HG02870 (cell line): ENCODE results near the gene KIAA1328.

Experiments used
- ATAC-seq: cut with Tn5 transposase; IDR thresholded peaks from one replicate; pipeline ENCODE4 v1.9.1; 2021; ENCODE audit warnings: mild to moderate bottlenecking, moderate library complexity; ENCODE audit not compliant: unreplicated experiment

Gene KIAA1328

DNA sequence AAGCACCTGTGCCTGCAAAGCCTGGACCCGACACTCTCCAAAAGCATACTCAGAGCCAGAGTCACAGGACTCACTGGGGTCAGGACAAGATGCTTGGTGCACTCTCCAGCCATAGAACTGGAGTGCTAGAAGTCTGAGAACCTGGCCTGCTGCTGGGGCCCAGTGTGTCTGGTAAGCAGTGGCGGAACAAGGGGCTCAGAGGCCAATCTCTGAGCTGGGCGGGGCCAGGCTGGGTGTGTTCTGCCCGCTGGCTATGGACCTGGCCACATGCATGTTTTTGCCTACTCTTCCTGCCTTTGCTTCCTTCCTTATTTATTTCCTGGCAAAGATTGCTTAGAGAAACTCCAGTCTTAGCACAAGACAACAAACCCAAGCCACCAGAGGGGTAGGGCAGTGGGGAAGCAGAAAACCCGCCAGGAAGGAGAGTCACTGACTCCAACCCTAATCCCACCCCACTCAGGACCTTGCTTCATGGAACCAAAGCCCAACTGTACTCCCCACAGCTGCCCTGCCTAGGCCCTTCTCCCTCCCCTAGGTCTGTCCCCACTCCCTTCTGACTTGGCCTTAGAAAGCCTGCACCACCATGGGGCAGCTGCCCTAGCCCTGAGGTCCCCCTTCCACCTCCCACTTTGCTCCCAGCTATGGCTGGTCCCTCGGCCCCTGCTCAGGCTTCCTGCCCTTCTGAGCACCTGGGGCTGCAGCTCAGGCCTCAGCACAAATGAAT is 421.1 kb downstream of the KIAA1328 start:
- ATAC-seq: no peak

DNA sequence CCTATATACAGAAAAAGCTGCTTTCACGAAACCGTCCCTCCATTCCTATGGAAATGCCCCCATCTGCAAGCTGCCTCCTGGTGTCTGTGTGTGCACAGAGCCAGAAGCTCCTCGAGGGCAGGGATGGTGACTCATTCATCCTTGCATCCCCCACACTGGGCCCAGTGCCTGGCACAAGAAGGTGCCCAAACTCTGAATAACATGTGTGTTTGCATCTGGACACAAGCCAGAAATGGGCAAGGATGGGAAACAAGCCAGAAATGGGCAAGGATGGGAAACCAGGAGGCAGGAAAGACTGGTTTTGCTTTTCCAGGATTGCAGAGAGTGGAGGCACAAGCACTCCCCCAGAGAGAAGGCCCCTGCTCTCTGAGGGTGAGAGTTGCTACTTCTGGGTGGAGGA is 422.8 kb downstream of the KIAA1328 start:
- no peak for ATAC-seq

DNA sequence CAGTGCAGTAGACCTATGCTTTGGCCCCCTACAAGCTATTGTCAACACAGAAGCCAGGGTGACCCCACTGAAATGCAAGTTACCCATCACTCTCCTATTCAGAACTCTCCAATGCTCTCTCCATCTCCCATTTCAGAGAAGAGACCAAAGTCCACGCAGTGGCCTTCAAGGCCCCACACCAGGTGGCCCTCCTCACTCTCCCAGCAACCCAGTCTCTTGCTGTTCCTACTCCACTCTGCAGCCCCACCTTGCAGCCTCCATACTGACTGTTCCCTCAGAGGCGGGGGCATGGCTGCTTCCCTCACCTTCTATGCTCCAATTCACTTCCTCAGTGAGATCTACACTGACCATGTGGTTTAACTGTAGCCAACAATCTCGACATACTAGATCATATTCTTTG is 423.4 kb downstream of the KIAA1328 start:
- no peak for ATAC-seq

DNA sequence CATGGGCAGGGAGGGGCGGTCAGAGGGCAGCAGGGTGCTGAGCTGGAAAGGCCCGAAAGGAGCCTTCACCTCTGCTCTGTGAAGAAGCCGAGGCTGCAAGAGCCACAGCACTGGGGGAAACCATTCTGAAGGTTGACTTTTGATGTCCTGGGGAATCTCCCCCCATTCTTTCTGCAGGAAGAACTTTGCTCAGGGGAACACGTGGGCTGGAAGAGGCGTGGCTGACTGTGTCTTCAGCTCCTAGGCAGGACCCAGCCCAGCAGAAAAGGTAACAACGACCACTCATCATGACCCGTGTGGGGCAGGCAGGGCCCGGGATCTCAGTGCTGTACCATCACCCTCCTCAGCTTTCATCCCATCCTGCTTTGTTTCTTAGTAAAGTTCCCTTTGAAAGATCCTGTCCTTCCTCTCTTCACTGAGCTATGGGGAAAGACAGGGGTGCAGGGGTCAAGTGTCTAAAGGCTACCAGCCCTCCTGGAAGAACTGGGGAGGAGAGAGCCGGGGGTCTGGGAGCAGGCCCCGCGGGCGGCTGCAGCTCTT is 424.0 kb downstream of the KIAA1328 start:
- no peak for ATAC-seq

DNA sequence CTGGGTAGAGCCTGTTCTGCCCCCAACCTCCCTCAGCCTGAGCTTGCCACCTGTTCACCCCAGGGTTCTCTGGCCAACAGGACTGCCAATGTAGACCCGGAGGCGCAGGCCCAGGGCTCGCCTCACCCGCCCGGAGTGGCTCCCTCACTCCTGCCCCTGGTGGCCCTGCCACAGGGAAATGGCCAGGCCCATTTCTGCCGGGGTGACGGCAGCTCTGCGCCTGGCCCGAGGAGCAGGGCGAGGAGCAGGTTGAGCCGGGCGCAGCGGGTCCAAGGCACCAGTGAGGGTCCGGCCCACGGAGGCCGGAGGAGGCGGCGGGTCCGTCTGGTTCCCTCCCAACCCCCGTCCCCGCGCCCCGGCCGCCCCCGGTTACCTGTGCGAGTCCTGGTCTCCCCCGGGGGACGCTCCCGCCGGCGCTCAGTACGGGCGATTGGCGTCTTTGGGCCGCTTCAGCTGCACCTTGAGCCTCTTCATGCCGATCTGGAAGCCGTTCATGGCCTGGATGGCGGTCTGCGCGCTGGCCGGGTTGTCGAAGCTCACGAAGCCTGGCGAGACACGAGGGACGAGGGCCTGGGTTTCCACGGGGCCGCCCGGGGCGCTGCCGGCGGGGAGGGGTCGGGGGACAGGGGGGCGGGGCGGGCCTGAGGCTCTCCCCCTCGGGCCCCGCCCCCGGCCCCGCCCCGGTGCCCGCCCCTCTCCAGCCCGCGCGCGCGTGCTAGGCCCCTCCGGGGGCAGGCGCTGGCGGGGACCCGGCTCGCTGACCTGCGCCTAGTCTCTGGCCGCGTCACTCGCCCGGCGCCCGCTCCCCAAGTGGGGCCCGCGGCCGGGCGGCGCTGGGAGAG is 424.7 kb downstream of the KIAA1328 start:
- peak; percentile 34 for ATAC-seq

DNA sequence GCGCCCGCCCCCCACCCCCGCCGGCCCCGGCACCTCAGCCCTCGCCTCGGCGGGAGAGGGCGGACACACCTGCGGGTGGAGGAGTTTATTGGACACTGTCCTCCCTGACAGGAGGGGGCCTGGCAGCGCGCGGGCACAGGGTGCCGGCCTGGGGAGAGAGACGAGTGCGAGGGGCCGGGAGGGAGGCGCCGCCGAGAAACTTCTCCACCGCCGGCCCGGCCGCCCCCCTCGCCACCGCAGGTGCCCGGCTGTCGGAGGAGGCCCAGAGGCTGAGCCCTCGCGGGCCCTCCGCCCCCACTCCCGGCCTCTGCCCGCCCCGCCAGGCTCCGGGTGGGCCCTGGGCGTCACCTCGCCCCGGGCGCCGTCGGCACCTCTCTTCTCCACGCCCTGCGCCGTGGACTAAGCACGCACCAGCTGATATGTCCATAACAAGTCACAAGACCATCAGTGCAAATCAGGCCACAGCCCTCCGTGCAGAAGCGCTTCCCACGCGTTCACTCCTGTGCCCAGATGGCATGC is 425.4 kb downstream of the KIAA1328 start:
- peak; percentile 11 for ATAC-seq

DNA sequence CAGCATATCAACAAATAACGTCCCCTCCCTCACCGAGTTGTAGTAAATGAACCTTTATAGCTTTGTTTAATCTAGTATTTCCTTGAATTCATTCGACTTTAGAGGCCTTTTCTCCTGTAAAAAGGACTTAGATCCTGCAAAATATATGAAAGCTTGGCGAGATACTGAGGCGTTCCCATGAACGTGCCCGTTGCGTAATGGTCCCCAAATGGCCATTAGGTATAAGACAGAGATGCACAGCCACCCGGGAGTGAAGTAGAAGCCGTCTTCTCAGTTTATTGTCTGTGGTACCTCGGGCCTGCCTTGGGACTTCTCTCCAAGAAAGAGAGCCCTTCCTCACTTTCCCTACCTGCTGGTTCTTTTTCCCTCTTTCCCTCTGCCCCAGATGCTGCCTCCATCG is 426.0 kb downstream of the KIAA1328 start:
- no peak for ATAC-seq

DNA sequence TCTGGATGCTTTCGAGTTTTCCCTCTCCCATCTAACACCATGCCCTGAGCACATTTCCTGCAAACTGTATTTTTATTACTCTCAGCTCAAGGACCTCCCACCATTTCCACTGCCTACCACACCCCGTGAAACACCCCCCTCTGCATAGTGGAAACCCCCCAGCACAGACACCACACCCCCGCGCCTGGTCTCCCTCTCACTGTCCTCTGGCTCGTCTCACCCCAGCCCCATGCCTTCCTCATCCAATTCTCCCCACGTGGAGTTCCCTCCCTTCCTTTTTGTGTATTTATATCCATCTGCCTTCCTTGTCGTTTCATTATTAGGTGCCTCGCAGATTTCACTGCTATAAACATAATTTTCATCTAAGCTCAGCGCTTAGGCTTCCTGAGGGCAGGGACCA is 429.2 kb downstream of the KIAA1328 start:
- ATAC-seq: no peak

DNA sequence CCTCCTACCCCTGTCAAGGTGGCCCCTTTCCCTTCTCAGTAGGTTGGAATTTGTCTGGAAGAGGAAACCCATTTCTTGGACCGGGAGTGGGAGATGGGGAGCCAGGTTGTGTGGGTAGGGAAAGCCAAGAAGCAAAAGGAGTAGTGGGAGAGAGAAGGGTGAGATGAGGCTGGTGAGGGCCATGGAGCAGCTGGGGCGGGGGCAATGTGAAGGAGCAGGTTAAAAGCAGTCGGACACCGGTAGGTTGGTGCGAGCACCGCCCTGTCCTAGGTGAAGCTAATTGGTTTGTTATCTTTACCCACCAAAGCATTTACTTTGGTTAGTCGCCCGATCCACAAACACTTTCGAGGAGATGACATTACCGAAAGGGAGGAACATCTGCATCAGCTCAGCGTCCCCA is 429.9 kb downstream of the KIAA1328 start:
- no peak for ATAC-seq

DNA sequence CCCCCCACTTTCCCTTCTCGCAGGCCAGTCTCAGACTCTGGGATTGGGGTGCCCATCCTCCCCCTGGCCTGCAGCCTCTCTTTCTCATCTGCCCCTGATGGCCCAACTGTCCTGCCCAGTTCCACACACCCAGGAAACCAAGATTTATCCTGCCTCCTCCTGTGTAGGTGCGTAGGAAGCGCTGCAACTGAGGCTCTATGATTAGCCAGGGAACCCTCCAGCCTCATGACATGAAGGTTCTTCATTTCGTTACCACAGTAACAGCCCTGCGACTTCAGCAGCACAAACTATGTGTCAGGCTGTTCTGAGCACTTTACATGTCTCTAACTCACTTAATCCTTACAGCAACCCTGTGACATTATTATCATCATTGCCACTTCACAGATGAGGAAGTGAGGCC is 430.8 kb downstream of the KIAA1328 start:
- no peak for ATAC-seq

DNA sequence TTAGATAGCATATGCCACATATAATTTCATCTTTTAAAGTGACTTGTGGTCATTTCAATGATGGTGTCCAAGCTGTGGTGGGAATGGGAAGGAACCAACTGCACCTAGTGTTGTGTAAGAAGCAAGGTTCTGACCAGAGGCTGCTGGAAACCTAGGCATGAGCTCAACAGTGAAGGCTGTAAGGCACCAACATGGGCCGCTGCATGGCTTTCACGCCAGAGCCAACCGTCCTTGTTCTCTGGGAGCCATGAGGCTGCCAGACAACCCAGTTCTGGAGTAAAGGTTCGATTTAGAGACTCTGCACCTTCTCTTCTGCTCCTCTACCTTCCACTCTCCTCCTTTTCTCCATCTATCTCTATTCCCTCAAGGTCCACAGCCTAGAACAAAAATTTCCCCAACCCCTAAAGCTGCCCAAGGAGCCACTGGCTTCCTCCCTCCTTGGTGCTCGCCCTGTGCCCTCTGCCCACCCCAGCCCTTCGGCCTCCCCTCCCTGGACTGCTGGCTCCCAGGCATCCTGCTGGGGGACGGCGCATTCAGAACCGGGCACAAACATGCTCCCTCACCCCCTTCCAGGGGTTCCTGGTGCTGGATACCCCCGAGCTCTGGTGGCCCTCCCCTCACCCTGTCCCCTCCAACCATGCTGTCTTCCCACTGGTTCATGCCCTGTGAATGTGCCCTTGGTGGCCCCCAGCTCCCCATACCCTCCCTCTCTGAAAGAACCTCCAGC is 431.6 kb downstream of the KIAA1328 start:
- no peak for ATAC-seq

DNA sequence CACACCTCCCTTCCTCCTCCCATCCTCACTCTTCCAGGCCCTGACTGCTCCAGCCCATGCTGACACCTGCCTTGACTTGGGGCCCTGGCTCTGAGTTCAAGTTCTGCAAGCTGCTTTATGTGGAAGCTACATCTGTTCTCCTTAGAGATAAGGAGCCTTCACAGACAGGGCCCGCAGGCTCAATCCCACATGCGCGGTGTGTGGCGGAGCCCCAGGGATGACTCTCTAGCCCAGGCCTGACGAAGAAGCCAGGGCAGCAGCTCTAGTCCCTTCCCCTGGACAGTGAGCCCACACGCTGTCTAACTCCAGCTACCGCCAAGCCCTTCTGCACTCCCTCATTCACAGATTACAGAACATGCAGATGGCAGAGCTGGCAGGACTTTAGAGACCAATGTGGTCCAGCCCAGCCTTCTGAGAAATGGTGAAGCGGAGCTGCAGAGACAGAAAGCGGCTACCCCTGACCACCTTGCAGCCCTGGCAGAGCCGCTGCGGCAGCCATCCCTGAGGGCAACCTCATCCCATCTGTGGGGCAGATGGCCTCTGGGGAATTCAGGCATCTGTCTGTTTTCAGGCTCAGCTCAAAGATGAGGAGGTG is 432.4 kb downstream of the KIAA1328 start:
- ATAC-seq: no peak

DNA sequence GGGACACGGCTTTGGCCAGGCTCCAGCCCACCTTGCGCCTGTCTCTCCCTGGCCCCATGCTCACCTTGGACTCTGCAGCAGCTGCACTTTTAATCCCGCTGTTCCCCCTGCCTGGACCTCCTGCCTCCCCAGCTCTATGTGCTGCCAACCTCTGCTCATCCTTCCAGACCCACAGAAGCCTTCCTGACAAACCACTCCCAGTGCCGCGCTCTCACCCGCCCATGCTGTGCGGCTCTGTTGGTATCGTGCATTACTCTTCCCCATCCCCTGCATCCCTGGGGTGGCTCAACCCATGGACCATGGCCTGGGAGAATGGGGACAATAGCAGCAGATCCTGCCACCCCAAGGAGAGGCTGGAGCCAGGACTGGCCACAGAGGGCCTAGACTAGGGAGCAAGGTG is 433.1 kb downstream of the KIAA1328 start:
- ATAC-seq: no peak

DNA sequence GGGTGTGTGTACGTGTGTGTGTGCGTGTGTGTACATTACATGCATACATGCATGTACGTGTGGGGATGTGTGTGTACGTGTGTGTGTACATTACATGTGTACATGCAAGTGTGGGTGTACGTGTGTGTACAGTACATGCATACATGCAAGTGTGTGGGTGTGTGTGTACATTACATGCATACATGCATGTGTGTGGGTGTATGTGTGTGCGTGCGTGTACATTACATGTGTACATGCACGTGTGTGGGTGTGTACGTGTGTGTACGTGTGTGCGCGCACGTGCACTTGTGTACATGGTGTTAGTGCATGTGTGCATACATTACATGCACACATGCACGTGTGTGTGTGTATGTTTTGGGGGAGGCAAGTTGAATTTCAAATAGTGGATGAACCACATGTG is 436.0 kb downstream of the KIAA1328 start:
- no peak for ATAC-seq

DNA sequence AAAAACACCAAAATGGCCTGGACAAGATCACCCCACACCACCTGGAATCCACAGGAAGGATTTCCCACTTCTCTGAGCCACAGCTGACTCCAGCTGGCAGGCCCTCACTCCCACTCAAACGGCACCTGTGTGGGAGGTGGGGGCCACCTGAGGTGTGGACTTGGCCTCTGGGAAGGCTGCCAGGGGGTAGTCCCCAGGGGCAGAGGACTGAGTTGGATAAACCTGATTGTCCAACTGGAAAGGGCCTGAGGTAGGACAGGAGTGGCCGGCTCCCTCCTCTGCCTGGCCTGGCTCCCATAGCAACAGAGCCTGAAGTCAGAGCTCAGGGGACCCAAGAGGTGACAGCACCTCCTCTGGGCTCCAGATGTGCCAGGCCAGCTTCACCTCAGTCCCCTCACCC is 436.5 kb downstream of the KIAA1328 start:
- no peak for ATAC-seq

DNA sequence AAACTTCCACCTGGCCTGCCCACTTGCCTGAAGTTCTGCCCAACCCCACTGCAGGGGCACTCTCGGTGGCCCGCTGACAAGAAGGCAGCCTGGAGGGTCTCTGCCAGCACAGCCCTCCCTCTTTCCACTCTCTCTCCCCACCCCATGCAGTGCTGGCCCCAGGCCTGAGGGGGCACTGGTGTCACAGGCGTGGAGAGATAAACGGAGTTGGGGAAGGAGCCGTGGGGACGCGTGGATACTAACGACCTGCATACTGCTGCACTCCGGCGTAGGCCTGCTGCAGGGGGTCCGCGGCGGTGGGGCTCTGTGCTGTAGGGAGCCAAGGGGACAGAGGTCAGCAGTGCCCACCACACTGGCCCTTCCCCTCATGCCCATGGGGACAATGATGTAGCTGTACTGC is 437.4 kb downstream of the KIAA1328 start:
- no peak for ATAC-seq

DNA sequence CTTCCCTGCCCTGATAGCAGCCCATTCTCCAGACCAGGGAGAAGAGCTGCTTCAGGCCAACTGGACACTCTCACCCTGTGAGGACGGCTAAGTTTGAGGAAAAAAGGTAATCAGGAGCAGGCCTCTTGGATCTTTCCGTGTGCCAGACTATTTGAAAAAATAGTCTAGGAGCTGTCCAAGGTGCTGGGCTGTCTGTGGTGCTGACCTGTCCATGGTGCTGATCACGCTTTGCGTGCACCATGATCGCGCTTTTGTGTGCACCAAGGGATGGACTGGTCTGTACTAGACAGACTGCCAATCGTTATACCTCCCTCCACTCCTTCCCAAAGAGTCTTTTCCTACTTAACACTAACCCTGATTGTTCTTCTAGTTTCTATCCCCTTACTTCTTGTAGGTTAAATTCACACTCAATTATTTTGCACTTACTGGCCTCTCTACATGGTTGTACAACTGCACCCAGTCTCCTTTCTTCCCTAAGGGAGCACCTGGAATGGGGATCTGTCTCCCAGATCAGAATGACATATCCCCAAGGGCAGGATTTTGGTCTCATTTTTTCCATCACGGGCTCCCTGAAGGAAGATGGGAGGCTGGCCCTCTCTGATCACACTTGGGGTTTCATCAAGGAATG is 441.2 kb downstream of the KIAA1328 start:
- ATAC-seq: no peak

DNA sequence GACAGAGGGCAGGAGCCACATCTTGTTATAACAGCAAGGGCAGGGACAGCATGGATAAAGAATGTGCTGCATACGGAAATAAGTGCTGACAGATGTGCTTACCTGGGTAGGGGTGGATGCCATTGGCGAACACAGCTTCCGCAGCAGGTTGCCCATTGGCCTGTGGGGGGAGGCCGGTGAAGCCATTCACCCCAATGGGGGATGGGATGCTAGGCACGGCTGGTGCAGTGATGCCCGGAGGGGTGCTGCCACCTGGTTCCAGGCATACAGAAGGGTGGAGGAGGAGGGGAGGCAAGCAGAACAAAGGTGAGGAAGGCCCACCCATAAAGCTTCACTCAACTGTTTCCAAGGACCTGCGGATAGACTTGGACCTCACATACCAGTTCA is 441.7 kb downstream of the KIAA1328 start:
- no peak for ATAC-seq

DNA sequence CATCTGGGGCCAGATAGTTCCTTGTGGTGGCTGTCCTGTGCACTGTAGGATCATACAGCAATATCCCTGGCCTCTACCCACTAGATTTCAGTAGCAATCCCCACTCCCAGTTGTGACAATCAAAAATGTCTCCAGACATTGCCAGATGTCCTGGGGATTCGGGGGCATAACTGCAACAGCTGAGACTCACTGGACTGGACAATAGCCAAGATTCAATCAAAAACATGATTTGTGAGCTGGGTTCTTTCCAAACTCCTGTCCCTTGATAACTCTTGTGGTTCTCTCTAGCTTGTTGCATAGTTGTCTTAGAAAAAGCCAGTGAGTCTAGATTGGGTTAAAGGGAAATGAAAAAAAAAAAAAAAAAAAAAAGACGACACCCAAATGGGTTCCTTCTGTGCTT is 443.3 kb downstream of the KIAA1328 start:
- ATAC-seq: no peak

DNA sequence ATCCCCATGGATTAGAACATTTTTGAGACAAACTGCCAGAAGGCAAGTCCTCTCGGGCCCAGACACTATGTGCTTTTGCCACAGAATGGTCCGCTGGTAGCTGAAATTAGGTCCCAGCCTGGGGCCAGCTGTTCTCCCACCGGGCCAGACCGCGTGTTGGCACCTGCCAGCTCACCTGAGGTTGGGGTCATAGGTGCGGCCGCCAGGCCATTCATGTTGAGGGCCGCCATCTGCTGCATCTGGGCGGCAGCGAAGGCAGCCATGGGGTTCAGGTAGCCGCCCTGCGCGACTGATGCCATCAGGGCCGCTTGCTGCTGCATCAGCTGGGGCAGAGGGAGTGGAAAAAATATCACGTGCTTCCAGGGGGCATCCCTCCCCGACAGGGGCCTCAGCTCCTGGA is 443.9 kb downstream of the KIAA1328 start:
- ATAC-seq: no peak
